GM12874 (cell line): ENCODE results near the gene CHRNA4.

ENCODE experiments used
- TF ChIP-seq, protein P1 (sequence below): IDR thresholded peaks from 2 replicates; pipeline ENCODE4 v1.5.1; 2011; ENCODE audit warnings: low read depth, mild to moderate bottlenecking, control low read depth, low read length, moderate library complexity; ENCODE audit not compliant: insufficient read depth

Gene CHRNA4

DNA sequence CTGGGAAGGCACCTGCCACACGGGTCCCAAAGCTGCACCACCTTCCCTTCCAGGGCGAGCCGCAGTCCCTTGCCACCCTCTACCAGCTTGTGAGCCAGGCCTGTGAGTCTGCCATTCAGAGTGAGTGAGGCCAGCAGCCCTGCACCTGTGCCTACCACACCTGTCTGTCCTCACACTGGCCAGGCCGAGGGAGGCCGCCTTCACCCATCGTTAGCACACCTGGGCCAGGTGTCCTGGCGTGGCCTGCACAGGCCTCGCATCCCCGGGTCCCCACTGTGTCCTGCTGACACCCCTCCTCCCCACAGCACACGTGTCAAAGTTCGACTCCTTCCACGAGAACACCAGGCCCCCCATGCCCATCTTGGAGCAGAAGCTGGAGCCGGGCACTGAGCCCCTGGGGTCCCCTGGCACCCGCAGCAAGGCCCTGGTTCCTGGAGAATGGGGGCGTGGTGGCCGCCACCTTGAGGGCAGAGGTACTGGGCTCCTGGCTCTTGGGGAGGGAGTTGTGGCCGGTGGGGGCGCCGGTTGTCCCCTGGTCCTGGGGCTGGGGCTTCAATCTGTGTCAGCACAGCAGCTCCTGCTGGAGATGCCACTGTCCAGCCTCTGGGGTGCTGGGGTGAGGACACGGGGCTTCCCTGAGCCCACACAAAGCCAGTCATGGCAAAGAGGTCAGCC, 33.0 kb downstream of the CHRNA4 start:
- TF ChIP-seq, protein P1, sequence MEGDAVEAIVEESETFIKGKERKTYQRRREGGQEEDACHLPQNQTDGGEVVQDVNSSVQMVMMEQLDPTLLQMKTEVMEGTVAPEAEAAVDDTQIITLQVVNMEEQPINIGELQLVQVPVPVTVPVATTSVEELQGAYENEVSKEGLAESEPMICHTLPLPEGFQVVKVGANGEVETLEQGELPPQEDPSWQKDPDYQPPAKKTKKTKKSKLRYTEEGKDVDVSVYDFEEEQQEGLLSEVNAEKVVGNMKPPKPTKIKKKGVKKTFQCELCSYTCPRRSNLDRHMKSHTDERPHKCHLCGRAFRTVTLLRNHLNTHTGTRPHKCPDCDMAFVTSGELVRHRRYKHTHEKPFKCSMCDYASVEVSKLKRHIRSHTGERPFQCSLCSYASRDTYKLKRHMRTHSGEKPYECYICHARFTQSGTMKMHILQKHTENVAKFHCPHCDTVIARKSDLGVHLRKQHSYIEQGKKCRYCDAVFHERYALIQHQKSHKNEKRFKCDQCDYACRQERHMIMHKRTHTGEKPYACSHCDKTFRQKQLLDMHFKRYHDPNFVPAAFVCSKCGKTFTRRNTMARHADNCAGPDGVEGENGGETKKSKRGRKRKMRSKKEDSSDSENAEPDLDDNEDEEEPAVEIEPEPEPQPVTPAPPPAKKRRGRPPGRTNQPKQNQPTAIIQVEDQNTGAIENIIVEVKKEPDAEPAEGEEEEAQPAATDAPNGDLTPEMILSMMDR, result no peak

DNA sequence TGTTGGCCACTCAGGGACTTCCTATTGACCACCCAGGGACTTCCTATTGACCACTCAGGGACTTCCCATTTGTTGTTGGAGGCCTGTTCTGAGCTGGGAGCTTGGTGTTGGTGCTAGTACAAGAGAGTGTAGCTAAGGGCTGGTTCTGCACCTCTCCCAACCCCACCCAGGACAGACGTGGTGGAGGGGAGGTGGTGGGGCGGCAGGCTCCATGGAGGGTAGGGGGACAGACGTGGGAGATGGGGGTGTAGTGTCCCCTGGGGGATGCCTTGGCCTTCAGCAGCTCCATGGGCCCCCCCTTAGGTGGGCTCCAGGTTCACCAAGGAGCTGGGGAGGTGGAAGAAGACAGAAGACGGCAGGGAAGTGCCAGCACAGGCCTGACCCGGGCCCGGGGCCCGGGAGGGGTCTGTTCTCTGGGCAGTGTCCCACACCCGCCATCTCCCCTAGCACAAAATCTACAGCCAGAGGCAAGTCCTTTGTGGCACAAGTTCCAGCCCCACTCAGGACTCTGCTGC, 33.9 kb downstream of the CHRNA4 start:
- TF ChIP-seq, protein P1, result no peak

DNA sequence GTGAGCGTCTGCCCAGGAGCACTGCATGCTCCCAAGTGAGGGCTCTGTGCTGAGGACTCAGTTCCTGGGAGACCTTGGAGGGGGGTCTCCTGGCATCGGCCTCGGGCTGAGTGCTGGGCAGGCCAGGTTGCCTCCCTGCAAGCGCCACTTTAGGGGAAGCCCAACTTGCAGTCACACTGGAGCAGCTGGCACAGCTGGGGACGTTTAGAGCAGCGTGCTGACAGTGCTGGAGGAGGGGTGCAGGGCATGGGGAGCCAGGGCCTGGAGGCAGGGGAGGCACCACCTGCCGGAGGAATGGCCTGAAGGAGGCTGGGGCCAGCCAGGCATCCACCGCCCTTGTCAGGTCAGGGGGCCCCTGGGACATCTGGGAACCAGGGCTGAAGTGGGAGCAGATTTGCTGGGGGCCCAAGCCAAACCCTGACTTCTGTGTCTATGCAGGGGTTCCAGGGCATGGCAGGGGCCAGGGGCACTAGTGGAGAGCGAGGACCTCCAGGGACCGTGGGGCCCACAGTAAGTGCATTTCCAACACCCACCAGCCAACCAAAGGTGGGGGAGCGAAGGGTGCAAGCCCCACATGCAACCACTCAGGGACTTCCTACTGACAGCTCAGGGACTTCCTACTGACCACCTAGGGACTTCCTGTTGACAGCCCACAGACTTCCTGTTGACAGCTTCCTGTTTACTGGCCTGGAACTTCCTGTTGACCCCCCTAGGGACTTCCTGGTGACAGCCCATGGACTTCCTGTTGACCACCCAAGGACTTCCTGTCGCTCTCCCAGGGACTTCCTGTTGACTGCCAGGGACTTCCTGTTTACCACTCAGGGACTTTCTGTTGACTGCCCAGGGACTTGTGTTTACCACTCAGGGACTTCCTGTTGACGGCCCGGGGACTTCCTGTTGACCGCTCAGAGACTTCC, 34.6 kb downstream of the CHRNA4 start:
- TF ChIP-seq, protein P1, result no peak

DNA sequence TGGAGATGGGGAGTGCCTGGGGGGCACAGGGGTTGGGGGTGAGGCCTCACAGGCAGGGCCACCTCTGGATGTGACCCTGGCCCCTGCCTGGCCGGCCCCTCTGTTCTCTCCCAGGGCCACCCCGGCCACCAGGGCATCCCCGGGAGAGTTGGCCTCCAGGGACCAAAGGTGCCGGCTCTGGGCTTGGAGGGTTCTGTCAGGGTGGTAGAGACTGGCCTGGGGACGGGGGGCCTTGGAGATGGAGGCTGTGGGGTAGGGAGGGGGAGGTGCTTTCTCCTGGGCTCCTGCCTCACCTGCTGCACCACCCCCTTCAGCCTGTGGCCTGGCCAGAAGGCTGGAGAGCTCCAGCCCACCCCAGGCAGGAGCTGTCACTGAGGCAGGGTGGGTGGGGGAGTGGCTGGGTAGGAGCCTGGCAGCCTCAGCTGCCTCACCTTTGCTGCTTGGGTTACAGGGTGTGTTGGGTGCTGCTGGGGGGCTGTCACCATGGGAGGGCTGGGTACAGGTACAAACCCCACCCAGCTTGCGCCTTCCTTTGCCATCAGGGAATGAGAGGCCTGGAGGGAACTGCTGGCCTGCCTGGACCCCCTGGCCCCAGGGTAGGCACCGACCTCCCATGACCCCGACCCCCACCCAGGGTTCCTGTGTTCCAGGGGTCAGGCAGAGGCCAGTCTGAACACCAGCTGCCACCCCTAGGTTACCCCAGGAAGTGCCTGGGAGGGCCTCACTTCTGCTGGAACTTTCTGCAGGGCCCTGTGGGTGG, 35.4 kb downstream of the CHRNA4 start:
- TF ChIP-seq, protein P1, result no peak

DNA sequence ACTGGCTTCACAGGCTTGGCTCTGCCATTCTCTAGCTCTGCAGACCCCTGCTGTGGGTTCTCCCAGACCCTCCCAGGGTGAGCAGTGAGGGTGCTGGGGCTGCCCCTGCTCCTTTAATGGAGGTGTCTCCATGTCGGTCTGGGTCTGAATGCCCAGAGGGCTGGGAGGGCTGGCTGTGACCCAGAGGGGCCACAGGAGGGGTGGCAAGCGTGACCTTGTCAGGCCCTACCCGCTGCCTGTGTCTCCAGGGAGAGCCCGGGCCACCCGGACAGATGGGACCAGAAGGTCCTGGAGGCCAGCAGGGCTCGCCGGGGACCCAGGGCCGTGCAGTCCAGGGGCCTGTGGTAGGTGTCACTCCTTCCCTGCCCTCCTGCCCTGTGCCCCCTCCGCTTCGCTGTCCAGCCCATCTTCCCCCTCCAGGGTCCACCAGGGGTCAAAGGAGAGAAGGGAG, 36.1 kb downstream of the CHRNA4 start:
- TF ChIP-seq, protein P1, result no peak

DNA sequence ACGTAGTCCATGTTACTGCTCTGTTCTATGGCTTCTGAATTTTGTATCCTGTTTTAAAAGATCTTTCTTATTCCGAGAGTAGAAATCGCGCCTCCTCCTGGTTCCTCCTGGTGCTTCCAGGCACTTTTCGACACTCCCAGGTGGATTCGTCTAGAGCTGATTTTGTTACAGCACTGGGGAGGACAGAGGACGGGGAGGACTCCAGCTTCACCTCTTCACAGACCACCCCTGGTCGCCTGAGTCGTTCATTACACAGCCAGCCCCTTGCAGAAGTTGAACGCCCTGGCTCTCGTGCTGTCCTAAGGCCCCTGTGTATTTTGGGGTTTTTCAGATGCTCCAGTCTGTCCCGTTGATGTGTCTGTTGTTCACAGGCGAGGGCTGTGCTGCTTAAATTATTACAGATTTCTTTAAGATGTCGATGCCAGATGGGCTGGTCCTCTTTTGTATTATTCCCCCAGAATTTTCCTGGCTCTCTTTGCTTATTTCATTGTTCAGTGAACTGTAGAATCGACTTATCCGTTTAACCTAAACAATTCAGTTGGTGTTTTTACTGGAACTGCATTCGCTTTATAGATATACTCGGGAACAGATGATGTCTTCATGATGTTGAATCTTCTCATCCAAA, 37.7 kb downstream of the CHRNA4 start:
- TF ChIP-seq, protein P1, result no peak
